Rectal smooth muscle tissue (tissue), 1 donor: ENCODE data around the gene GP1BB.

Experiments used
- H3K27ac ChIP-seq: one replicate; pipeline ENCODE4 v1.7.0; 2013; ENCODE audit warnings: low read depth, low read length, inconsistent platforms
- H3K27me3 ChIP-seq: one replicate; pipeline ENCODE4 v1.7.0; 2013; ENCODE audit warnings: low read length; ENCODE audit not compliant: control insufficient read depth, insufficient read depth
- H3K36me3 ChIP-seq: one replicate; pipeline ENCODE4 v1.7.0; 2013; ENCODE audit warnings: low read length; ENCODE audit not compliant: control insufficient read depth, insufficient read depth
- H3K4me1 ChIP-seq: one replicate; pipeline ENCODE4 v1.7.0; 2013; ENCODE audit warnings: low read length; ENCODE audit not compliant: control insufficient read depth, insufficient read depth
- H3K4me3 ChIP-seq: one replicate; pipeline ENCODE4 v1.7.0; 2013; ENCODE audit warnings: low read length
- H3K9ac ChIP-seq: one replicate; pipeline ENCODE4 v1.7.0; 2013; ENCODE audit warnings: low read length

The GP1BB gene

GRCh38 chr22:19700790-19701419 is 22.4 kb upstream of the GP1BB start:
- no peaks in the 10 kb centered on the region for H3K4me1 ChIP-seq
- H3K36me3 ChIP-seq: no peaks in the 10 kb centered on the region
- H3K27ac ChIP-seq: no peak overlapping the region
- H3K4me3 ChIP-seq: no peak overlapping the region
- H3K27me3 ChIP-seq: peaks cover 4% of the 10 kb centered on the region
- no peak overlapping the region for H3K9ac ChIP-seq

- no peaks in the 10 kb centered on the region for H3K4me1 ChIP-seq
- H3K9ac ChIP-seq: no peak overlapping the region
- no peak overlapping the region for H3K4me3 ChIP-seq
- no peak overlapping the region for H3K27ac ChIP-seq
- no peaks in the 10 kb centered on the region for H3K36me3 ChIP-seq
- peaks cover 4% of the 10 kb centered on the region for H3K27me3 ChIP-seq
These were observed 21.8 kb upstream of the GP1BB start for GRCh38 chr22:19701420-19702145.

- no peak overlapping the region for H3K9ac ChIP-seq
- no peak overlapping the region for H3K27ac ChIP-seq
- no peaks in the 10 kb centered on the region for H3K4me1 ChIP-seq
- no peak overlapping the region for H3K4me3 ChIP-seq
- peaks cover 7% of the 10 kb centered on the region for H3K27me3 ChIP-seq
- H3K36me3 ChIP-seq: no peaks in the 10 kb centered on the region
These were observed 19.5 kb upstream of the GP1BB start for GRCh38 chr22:19703869-19704268.

- Histone ChIP-seq H3K27me3 (peaks cover 7% of the 10 kb centered on the region), H3K4me3 (no peak overlapping the region), H3K27ac (no peak overlapping the region), H3K9ac (no peak overlapping the region), H3K4me1 (no peaks in the 10 kb centered on the region), H3K36me3 (no peaks in the 10 kb centered on the region)
These were observed 18.9 kb upstream of the GP1BB start for GRCh38 chr22:19704355-19705015.

- no peaks in the 10 kb centered on the region for H3K4me1 ChIP-seq
- H3K9ac ChIP-seq: no peak overlapping the region
- H3K27ac ChIP-seq: no peak overlapping the region
- H3K36me3 ChIP-seq: no peaks in the 10 kb centered on the region
- no peak overlapping the region for H3K4me3 ChIP-seq
- peaks cover 7% of the 10 kb centered on the region for H3K27me3 ChIP-seq
These were observed 18.0 kb upstream of the GP1BB start for GRCh38 chr22:19705181-19705934.

GRCh38 chr22:19706661-19707151 is 16.6 kb upstream of the GP1BB start:
- Histone ChIP-seq H3K4me1 (no peaks in the 10 kb centered on the region), H3K27ac (no peak overlapping the region), H3K36me3 (no peaks in the 10 kb centered on the region), H3K4me3 (no peak overlapping the region), H3K9ac (no peak overlapping the region), H3K27me3 (peaks cover 7% of the 10 kb centered on the region)

GRCh38 chr22:19707347-19708290 is 15.7 kb upstream of the GP1BB start:
- Histone ChIP-seq H3K27ac (no peak overlapping the region), H3K9ac (no peak overlapping the region), H3K27me3 (peaks cover 7% of the 10 kb centered on the region), H3K4me3 (no peak overlapping the region), H3K4me1 (no peaks in the 10 kb centered on the region), H3K36me3 (no peaks in the 10 kb centered on the region)

GRCh38 chr22:19708321-19709011 is 14.9 kb upstream of the GP1BB start:
- no peak overlapping the region for H3K27ac ChIP-seq
- H3K9ac ChIP-seq: no peak overlapping the region
- H3K4me1 ChIP-seq: no peaks in the 10 kb centered on the region
- H3K27me3 ChIP-seq: peaks cover 10% of the 10 kb centered on the region
- no peaks in the 10 kb centered on the region for H3K36me3 ChIP-seq
- H3K4me3 ChIP-seq: no peak overlapping the region

- H3K27me3 ChIP-seq: peaks cover 11% of the 10 kb centered on the region
- H3K36me3 ChIP-seq: no peaks in the 10 kb centered on the region
- no peak overlapping the region for H3K9ac ChIP-seq
- no peaks in the 10 kb centered on the region for H3K4me1 ChIP-seq
- H3K4me3 ChIP-seq: no peak overlapping the region
- H3K27ac ChIP-seq: no peak overlapping the region
These were observed 14.1 kb upstream of the GP1BB start for GRCh38 chr22:19709063-19709769.

GRCh38 chr22:19710020-19710768 is 13.1 kb upstream of the GP1BB start:
- Histone ChIP-seq H3K4me3 (no peak overlapping the region), H3K27ac (no peak overlapping the region), H3K36me3 (no peaks in the 10 kb centered on the region), H3K4me1 (peaks cover 3% of the 10 kb centered on the region), H3K9ac (no peak overlapping the region), H3K27me3 (peaks cover 7% of the 10 kb centered on the region)
